ENCODE measurements around the gene TMEM87B. TPM values are rescaled to one million over a fixed set of nuclear protein-coding genes. Genes with fewer than 3 reads are reported as not detected.

TMEM87B gene
- total and polyA plus RNA-seq, 2 of the 8 experiments (the other 6 are each of a cell fraction or from before 2014, with no cell fraction given) = 7.2 to 9.0 TPM

DNA sequence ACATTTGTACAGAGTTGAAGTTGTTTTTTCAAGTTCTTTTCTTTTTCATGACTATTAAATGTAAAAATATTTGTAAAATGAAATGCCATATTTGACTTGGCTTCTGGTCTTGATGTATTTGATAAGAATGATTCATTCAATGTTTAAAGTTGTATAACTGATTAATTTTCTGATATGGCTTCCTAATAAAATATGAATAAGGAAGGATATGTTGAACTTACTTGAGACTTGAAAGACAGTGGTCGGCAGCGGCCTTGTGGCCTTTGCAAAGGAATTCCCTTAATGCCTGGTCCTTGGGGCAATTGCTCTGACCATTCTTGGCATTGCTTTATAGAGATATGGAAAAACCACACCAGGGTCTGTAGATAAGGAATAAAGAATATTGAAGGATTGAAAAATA lies 25.9 kb upstream of the TMEM87B start:
- Histone ChIP-seq H2AFZ (ENCODE audit: low read length) (no peak overlapping the region), H2BK12ac (ENCODE audit: low read depth, low read length) (no peak overlapping the region), H2AK5ac (ENCODE audit: low read depth, low read length) (no peak overlapping the region), H3K79me2 (ENCODE audit: control insufficient read depth in 1 of 2, insufficient read depth in 2 of 2, low read length in 2 of 2) (no peaks in the 10 kb centered on the region), H3K27me3 (replicated peaks in 1 of 4; ENCODE audit: control insufficient read depth in 3 of 4, extremely low read depth in 1 of 4, insufficient read depth in 3 of 4, low read length in 3 of 4) (no peaks in the 10 kb centered on the region), H3K36me3 (ENCODE audit: control insufficient read depth in 2 of 4, insufficient read depth in 4 of 4, low read length in 3 of 4) (no peaks in the 10 kb centered on the region), H2BK15ac (ENCODE audit: low read length) (no peak overlapping the region), H3K56ac (replicated peaks; ENCODE audit: insufficient read length, low read depth, low read length) (no peak overlapping the region), H2BK120ac (replicated peaks; ENCODE audit: low read depth, low read length) (no peak overlapping the region), H3K4ac (replicated peaks; ENCODE audit: insufficient read length, low read depth, low read length) (no peak overlapping the region), H4K91ac (replicated peaks; ENCODE audit: insufficient read length, low read length) (no peak overlapping the region), H3K79me1 (ENCODE audit: low read depth, low read length) (0 out of 2 replicates have a peak, but pooled peaks cover 2% of the 10 kb centered on the region), H3K23me2 (ENCODE audit: low read depth, low read length) (no peaks in the 10 kb centered on the region), H4K20me1 (replicated peaks in 1 of 2; ENCODE audit: control insufficient read depth in 1 of 2, insufficient read depth in 2 of 2, low read length in 2 of 2) (no peaks in the 10 kb centered on the region), H3K9ac (replicated peaks in 1 of 4; ENCODE audit: extremely low read depth in 1 of 4, low read depth in 3 of 4, low read length in 3 of 4) (no peak overlapping the region), H3K4me1 (replicated peaks in 1 of 4; ENCODE audit: control insufficient read depth in 3 of 4, insufficient read depth in 4 of 4, low read length in 3 of 4) (peaks cover 0 to 9% (median 5%) of the 10 kb centered on the region in 4 experiments; a peak in 4 of 7 replicates), H3K18ac (ENCODE audit: extremely low read depth, low read length) (no peak overlapping the region), H3K23ac (ENCODE audit: insufficient read length) (no peak overlapping the region), H4K5ac (ENCODE audit: insufficient read length, low read depth, low read length) (no peak overlapping the region), H2BK5ac (ENCODE audit: low read depth, low read length) (no peak overlapping the region), H2BK20ac (ENCODE audit: low read length) (no peak overlapping the region), H3K14ac (ENCODE audit: insufficient read length) (no peak overlapping the region), H4K8ac (ENCODE audit: extremely low read depth, insufficient read depth, low read length) (no peak overlapping the region), H3K4me3 (ENCODE audit: extremely low read depth in 1 of 4, insufficient read depth in 2 of 4, low read depth in 3 of 4, low read length in 4 of 4) (no peak overlapping the region), H3K4me2 (ENCODE audit: insufficient read depth in 1 of 2, low read depth in 2 of 2, low read length in 2 of 2) (no peak overlapping the region), H3K9me3 (ENCODE audit: insufficient read depth in 2 of 2, low read depth in 1 of 2, low read length in 1 of 2) (no peaks in the 10 kb centered on the region), H3K27ac (ENCODE audit: low read depth, low read length) (no peak overlapping the region)
- no peak for DNase-seq (ENCODE audit: low read depth in 1 of 2, low spot score in 2 of 2)
- ChIA-PET POLR2A (ENCODE audit: partially characterized antibody) (no interaction called here), CTCF (ENCODE audit: partially characterized antibody) (interaction anchor here (0.9 to 5.9 kb wide), 8 partner anchors 9 to 142 kb away, joined by 3 to 28 read pairs (median 4); no protein-coding TSS in a partner anchor)
- FAIRE-seq = no peak
- no peak for TF ChIP-seq NANOG (IDR thresholded peaks at IDR 0.05; ENCODE audit: insufficient read depth, low read depth, low read length, poor library complexity, severe bottlenecking)
- no peak for TF ChIP-seq CEBPB (IDR thresholded peaks at IDR 0.05; ENCODE audit: low read depth, low read length)
- no peak for TF ChIP-seq CBX5 (IDR thresholded peaks at IDR 0.05; ENCODE audit: low read depth, low read length)
- TF ChIP-seq TAF7 (optimal IDR thresholded peaks at IDR 0.05; ENCODE audit: borderline replicate concordance, low read depth, low read length) = no peak
- no peak for TF ChIP-seq BRCA1 (IDR thresholded peaks at IDR 0.05; ENCODE audit: low read depth, low read length)
- TF ChIP-seq CHD2 (IDR thresholded peaks at IDR 0.05; ENCODE audit: low read length) = no peak
- TF ChIP-seq EZH2 (IDR thresholded peaks at IDR 0.05; ENCODE audit: low read depth, low read length, severe bottlenecking) = no peak
- TF ChIP-seq CTBP2 (IDR thresholded peaks at IDR 0.05; ENCODE audit: borderline replicate concordance, insufficient read depth, insufficient read length, low read length) = no peak
- 92% methylated on average over 2 of the region's 2 CpGs; no CpG with 5 or more reads in 1 of the 2 experiments for WGBS, 2 experiments (ENCODE audit: extremely low coverage in 1 of 2, insufficient coverage in 1 of 2, insufficient read length in 1 of 2, insufficient replicate concordance in 2 of 2, low coverage in 1 of 2, low lambda C conversion rate in 2 of 2, missing lambda C conversion rate in 1 of 2)

Data from H1 (cell line).